PC-3 (cell line): ENCODE results near the gene BMP2K. TPM values are rescaled to one million over a fixed set of nuclear protein-coding genes. Genes with fewer than 3 reads are reported as not detected.

Source experiments
- ATAC-seq: fragments of 200-7000 bp; cut with Tn5 transposase; 2 replicates; pipeline ENCODE4 v1.9.1; 2020; ENCODE audit warnings: mild to moderate bottlenecking, moderate library complexity
- BruUV-seq: library from RNA; stranded (reverse); fragments of 400-500 nt; replicated peaks from 2 replicates; lab custom pipeline; 2021; lab: Mats Ljungman, UMichigan
- CTCF ChIA-PET: fragments of 300-600 bp; sonication (Branson Sonifier 250); formaldehyde crosslinking; loops from one replicate; lab custom pipeline; 2022; ENCODE audit warnings: antibody characterized with exemption; lab: Charles Lee
- POLR2A ChIA-PET: fragments of 300-600 bp; sonication (Branson Sonifier 250); formaldehyde crosslinking; loops from one replicate; lab custom pipeline; 2022; ENCODE audit warnings: antibody characterized with exemption; ENCODE audit not compliant: unreplicated experiment; lab: Charles Lee
- DNase-seq: peaks from one replicate; pipeline ENCODE4 v3.0.0-alpha.2; 2015
- H2AFZ ChIP-seq: fragments of 300-600 bp; sonication (generic); 2 replicates; pipeline ENCODE4 v1.6.0; 2016; ENCODE audit warnings: antibody characterized with exemption, low read length
- H3F3A ChIP-seq: fragments of 300-600 bp; sonication (generic); one replicate; pipeline ENCODE4 v1.6.0; 2017; ENCODE audit warnings: antibody characterized with exemption, low read length, control low read depth, mild to moderate bottlenecking; ENCODE audit not compliant: unreplicated experiment
- H3K27ac ChIP-seq: fragments of 300-600 bp; sonication (generic); 2 replicates; pipeline ENCODE4 v1.5.1; 2016; ENCODE audit warnings: mild to moderate bottlenecking, low read length
- H3K27me3 ChIP-seq: fragments of 300-600 bp; sonication (generic); 2 replicates; pipeline ENCODE4 v1.6.1; 2016; ENCODE audit warnings: low read length, mixed read lengths
- H3K36me3 ChIP-seq: fragments of 300-600 bp; sonication (generic); 2 replicates; pipeline ENCODE4 v1.6.1; 2016; ENCODE audit warnings: low read depth, mixed run types, low read length, mixed read lengths
- H3K4me1 ChIP-seq: fragments of 300-600 bp; sonication (generic); 2 replicates; pipeline ENCODE4 v1.5.1; 2016; ENCODE audit warnings: low read length; ENCODE audit not compliant: insufficient read depth
- H3K4me2 ChIP-seq: fragments of 300-600 bp; sonication (generic); 2 replicates; pipeline ENCODE4 v1.6.0; 2016; ENCODE audit warnings: low read length
- H3K4me3 ChIP-seq: fragments of 300-600 bp; sonication (generic); 2 replicates; pipeline ENCODE4 v1.5.1; 2016; ENCODE audit warnings: mild to moderate bottlenecking, low read length, mixed read lengths
- H3K79me2 ChIP-seq: fragments of 300-600 bp; sonication (generic); 2 replicates; pipeline ENCODE4 v1.6.1; 2017; ENCODE audit warnings: low read length, mixed read lengths
- H3K9ac ChIP-seq: fragments of 300-600 bp; sonication (generic); 2 replicates; pipeline ENCODE4 v1.6.0; 2016; ENCODE audit warnings: mild to moderate bottlenecking, low read length
- H3K9me2 ChIP-seq: fragments of 300-600 bp; sonication (generic); replicated peaks from 2 replicates; pipeline ENCODE4 v1.6.1; 2016; ENCODE audit warnings: mixed run types, low read length, mixed read lengths
- H3K9me3 ChIP-seq: fragments of 300-600 bp; sonication (generic); 2 replicates; pipeline ENCODE4 v1.6.1; 2016; ENCODE audit warnings: low read length, mixed read lengths
- H4K20me1 ChIP-seq: fragments of 300-600 bp; sonication (generic); 2 replicates; pipeline ENCODE4 v1.6.1; 2016; ENCODE audit warnings: low read length, mixed read lengths
- EZH2 ChIP-seq: fragments of 300-600 bp; sonication (generic); IDR thresholded peaks from one replicate; pipeline ENCODE4 v1.6.1; 2017; ENCODE audit warnings: antibody characterized with exemption, mild to moderate bottlenecking, low read length; ENCODE audit not compliant: unreplicated experiment
- EZH2phosphoT487 ChIP-seq: fragments of 300-600 bp; sonication (generic); IDR thresholded peaks from 2 replicates; pipeline ENCODE4 v1.6.1; 2018; ENCODE audit warnings: mild to moderate bottlenecking, antibody characterized with exemption, low read length, borderline replicate concordance
- intact Hi-C: fragments of 100-400 bp; cut with micrococcal nuclease; formaldehyde crosslinking; loops from 2 replicates; pipeline ENCODE4 v1.9.0; 2023
- total RNA-seq: library from RNA; depleted of rRNA; stranded (reverse); fragments of >200 nt; gene quantifications from 2 replicates; pipeline ENCODE4 v1.2.3, GENCODE V29; 2014
- TF ChIP-seq, protein P1 (sequence below): fragments of 300-600 bp; sonication (generic); conservative IDR thresholded peaks from 2 replicates; pipeline ENCODE4 v1.5.1; 2017; ENCODE audit warnings: antibody characterized with exemption, low read depth, mild to moderate bottlenecking, low read length

The BMP2K gene
- total RNA-seq, 1 experiment from 2014 or later, result 24.5 TPM

DNA sequence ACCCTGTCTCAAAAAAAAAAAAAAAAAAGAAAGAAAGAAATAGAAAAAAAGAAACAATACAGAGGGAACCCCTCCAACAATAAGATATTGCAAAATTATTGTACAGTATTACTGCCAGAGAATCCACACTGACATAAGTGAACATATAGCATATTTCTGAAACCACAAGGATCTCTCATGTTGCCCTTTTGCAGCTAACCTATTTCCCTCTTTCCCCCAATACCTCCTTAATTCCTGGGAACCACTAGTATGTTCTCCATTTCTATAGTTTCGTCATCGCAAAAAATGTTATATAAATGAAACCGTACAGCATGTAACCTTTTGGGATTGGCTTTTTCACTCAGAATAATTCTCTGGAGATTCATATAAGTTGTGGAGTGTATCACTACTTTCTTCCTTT is 20.0 kb upstream of the BMP2K start:
- Histone ChIP-seq H2AFZ (no peak overlapping the region), H4K20me1 (no peaks in the 10 kb centered on the region), H3F3A (no peaks in the 10 kb centered on the region), H3K36me3 (no peaks in the 10 kb centered on the region), H3K4me1 (0 out of 2 replicates have a peak, but pooled peaks cover 4% of the 10 kb centered on the region), H3K4me3 (no peak overlapping the region), H3K27ac (no peak overlapping the region), H3K4me2 (no peak overlapping the region), H3K79me2 (no peaks in the 10 kb centered on the region), H3K9me2 (no peaks in the 10 kb centered on the region), H3K27me3 (no peaks in the 10 kb centered on the region), H3K9me3 (no peaks in the 10 kb centered on the region), H3K9ac (no peak overlapping the region)
- BruUV-seq, result no TSS peak
- ChIA-PET CTCF (no interaction called here), POLR2A (no interaction called here)
- TF ChIP-seq, protein P1, sequence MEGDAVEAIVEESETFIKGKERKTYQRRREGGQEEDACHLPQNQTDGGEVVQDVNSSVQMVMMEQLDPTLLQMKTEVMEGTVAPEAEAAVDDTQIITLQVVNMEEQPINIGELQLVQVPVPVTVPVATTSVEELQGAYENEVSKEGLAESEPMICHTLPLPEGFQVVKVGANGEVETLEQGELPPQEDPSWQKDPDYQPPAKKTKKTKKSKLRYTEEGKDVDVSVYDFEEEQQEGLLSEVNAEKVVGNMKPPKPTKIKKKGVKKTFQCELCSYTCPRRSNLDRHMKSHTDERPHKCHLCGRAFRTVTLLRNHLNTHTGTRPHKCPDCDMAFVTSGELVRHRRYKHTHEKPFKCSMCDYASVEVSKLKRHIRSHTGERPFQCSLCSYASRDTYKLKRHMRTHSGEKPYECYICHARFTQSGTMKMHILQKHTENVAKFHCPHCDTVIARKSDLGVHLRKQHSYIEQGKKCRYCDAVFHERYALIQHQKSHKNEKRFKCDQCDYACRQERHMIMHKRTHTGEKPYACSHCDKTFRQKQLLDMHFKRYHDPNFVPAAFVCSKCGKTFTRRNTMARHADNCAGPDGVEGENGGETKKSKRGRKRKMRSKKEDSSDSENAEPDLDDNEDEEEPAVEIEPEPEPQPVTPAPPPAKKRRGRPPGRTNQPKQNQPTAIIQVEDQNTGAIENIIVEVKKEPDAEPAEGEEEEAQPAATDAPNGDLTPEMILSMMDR, result no peak
- no peak for TF ChIP-seq EZH2phosphoT487
- no peak for TF ChIP-seq EZH2
- ATAC-seq, result no peak
- no peak for DNase-seq
- intact Hi-C loops, result no loop called here

DNA sequence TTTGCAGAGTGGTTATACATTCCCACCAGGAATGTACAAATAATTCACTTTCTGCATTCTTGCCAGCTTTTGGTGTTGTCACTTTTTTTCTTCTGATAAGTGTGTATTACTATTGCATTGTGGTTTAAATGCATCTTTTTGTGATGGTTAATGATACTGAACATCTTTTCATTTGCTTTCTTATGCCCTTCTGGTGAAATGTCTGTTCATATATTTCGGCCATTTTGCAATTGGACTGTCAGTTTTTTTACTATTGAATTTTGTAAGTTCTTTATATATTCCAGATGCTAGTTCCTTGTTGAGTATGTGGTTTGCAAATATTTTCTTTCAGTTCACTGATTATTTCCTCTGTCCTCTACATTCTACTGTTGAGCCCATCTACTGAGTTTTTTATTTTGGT is 19.4 kb upstream of the BMP2K start:
- Histone ChIP-seq H3K27ac (no peak overlapping the region), H3K79me2 (no peaks in the 10 kb centered on the region), H3K36me3 (no peaks in the 10 kb centered on the region), H3K9me2 (no peaks in the 10 kb centered on the region), H2AFZ (no peak overlapping the region), H3K27me3 (no peaks in the 10 kb centered on the region), H3K4me1 (0 out of 2 replicates have a peak, but pooled peaks cover 4% of the 10 kb centered on the region), H4K20me1 (no peaks in the 10 kb centered on the region), H3F3A (no peaks in the 10 kb centered on the region), H3K4me2 (no peak overlapping the region), H3K4me3 (no peak overlapping the region), H3K9ac (no peak overlapping the region), H3K9me3 (no peaks in the 10 kb centered on the region)
- DNase-seq (no peak), ATAC-seq (no peak)
- intact Hi-C loops, result no loop called here
- CTCF ChIA-PET, result no interaction called here
- BruUV-seq, result no TSS peak
- POLR2A ChIA-PET, result no interaction called here
- TF ChIP-seq, protein P1, result no peak

DNA sequence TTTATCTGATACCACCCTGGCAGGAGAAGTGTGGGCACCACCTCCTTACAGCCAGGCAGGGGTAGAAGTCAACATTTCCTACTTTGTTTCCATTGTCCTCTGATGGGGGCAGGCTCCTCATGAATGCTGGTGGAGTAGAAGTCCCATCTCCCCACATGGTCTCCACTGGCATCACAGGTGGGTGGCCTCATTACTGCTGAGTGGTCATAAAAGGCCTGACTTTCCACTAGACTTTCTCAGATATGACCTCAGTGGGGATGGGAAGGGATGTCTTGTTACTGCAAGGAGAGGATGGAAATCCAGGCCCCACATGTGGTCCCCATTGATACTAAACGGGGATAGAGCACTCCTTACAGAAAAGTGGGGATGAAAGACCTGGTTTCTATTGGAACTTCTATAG is 18.6 kb upstream of the BMP2K start:
- H3K79me2 ChIP-seq, result no peaks in the 10 kb centered on the region
- no peak for ATAC-seq
- TF ChIP-seq EZH2 (no peak), EZH2phosphoT487 (no peak)
- TF ChIP-seq, protein P1, result no peak
- no TSS peak for BruUV-seq
- ChIA-PET CTCF (no interaction called here), POLR2A (no interaction called here)
- no peaks in the 10 kb centered on the region for H3K36me3 ChIP-seq
- no peak for DNase-seq
- intact Hi-C loops, result no loop called here
- H3K9me3 ChIP-seq, result no peaks in the 10 kb centered on the region
- H3K9me2 ChIP-seq, result no peaks in the 10 kb centered on the region
- H2AFZ ChIP-seq, result no peak overlapping the region
- H3K4me2 ChIP-seq, result no peak overlapping the region
- H3K9ac ChIP-seq, result no peak overlapping the region
- no peak overlapping the region for H3K27ac ChIP-seq
- H3F3A ChIP-seq, result no peaks in the 10 kb centered on the region
- H3K4me1 ChIP-seq, result 0 out of 2 replicates have a peak, but pooled peaks cover 4% of the 10 kb centered on the region
- H4K20me1 ChIP-seq, result no peaks in the 10 kb centered on the region
- no peak overlapping the region for H3K4me3 ChIP-seq
- no peaks in the 10 kb centered on the region for H3K27me3 ChIP-seq
